ENCODE measurements around the gene FBXL5.

DNA sequence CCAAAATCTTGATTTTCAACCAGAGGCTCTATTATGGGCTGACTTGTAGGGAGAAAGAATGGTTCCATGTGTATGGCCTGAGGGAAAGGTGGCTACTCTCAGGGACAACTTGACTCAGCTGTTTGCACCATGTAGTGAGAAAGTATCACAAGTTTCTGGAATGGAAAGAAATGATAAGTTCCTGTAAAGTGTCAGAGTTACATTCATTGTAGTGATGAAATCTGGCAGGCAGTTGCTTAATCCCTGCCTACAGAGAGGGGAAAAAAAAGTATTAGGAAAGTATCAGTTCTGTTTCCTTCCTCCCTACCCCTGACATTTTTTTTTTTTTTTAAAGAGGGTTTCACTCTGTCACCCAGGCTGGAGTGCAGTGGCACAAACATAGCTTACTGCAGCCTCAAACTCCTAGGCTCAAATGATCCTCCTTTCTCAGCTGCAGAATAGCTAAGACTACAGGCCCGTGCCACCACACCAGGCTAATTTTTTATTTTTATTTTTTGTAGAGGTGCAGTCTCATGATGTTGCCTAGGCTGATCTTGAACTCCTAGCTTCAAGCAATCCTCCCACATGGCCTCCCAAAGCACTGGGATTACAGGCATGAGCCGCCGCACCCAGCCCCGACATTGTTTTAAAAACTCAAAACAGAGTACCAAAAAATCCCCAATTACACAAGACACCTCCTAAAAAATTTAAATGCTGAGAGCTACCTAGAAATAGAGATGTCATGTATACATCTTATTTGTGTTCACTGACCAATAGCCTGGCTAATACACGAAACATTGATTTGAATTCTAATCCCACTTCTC is 4.8 kb upstream of the FBXL5 start:
- TF ChIP-seq, protein P1, sequence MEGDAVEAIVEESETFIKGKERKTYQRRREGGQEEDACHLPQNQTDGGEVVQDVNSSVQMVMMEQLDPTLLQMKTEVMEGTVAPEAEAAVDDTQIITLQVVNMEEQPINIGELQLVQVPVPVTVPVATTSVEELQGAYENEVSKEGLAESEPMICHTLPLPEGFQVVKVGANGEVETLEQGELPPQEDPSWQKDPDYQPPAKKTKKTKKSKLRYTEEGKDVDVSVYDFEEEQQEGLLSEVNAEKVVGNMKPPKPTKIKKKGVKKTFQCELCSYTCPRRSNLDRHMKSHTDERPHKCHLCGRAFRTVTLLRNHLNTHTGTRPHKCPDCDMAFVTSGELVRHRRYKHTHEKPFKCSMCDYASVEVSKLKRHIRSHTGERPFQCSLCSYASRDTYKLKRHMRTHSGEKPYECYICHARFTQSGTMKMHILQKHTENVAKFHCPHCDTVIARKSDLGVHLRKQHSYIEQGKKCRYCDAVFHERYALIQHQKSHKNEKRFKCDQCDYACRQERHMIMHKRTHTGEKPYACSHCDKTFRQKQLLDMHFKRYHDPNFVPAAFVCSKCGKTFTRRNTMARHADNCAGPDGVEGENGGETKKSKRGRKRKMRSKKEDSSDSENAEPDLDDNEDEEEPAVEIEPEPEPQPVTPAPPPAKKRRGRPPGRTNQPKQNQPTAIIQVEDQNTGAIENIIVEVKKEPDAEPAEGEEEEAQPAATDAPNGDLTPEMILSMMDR (conservative IDR thresholded peaks at IDR 0.05; ENCODE audit: low read length), result no peak
- no peak for TF ChIP-seq EZH2phosphoT487 (IDR thresholded peaks at IDR 0.05; ENCODE audit: borderline replicate concordance, low read depth, low read length)
